Ramos (cell line): ENCODE measurements around the gene HSPA14.
"Not testable (repeated sequence)": the region's sequence is repeated elsewhere in the genome, so short reads cannot be mapped to it uniquely, and the experiment has no call there.

Experiments
- in situ Hi-C: fragments of 300-500 bp; cut with MboI; formaldehyde crosslinking; loops from one replicate; pipeline ENCODE4 v1.14.3; 2022; ENCODE audit warnings: low sequenced_read_pairs; ENCODE audit not compliant: unreplicated experiment

Gene HSPA14

GRCh38 chr10:14879124-14879927 lies 41.2 kb downstream of the HSPA14 start:
- in situ Hi-C loops, result no loop called here

GRCh38 chr10:14879928-14880193 lies 41.8 kb downstream of the HSPA14 start:
- in situ Hi-C loops, result no loop called here

- in situ Hi-C loops, result no loop called here
Observed at GRCh38 chr10:14880229-14880628, 42.1 kb downstream of the HSPA14 start.

GRCh38 chr10:14884082-14884481 lies 46.0 kb downstream of the HSPA14 start:
- in situ Hi-C loops, result no loop called here

GRCh38 chr10:14889318-14889717 lies 51.2 kb downstream of the HSPA14 start:
- in situ Hi-C loops, result no loop called here

- in situ Hi-C loops, result no loop called here
Observed at GRCh38 chr10:14891151-14891550, 53.0 kb downstream of the HSPA14 start.

- in situ Hi-C loops, result no loop called here
Observed at GRCh38 chr10:14904316-14904732, 66.2 kb downstream of the HSPA14 start.

GRCh38 chr10:14904864-14905263 lies 66.8 kb downstream of the HSPA14 start:
- in situ Hi-C loops, result no loop called here

- in situ Hi-C loops, result no loop called here
Observed at GRCh38 chr10:14905890-14906289, 67.8 kb downstream of the HSPA14 start.

GRCh38 chr10:14906765-14907164 lies 68.7 kb downstream of the HSPA14 start:
- in situ Hi-C loops, result no loop called here

GRCh38 chr10:14907591-14907990 lies 69.5 kb downstream of the HSPA14 start:
- in situ Hi-C loops, result not testable (repeated sequence)

- in situ Hi-C loops, result no loop called here
Observed at GRCh38 chr10:14909101-14909500, 71.0 kb downstream of the HSPA14 start.

- in situ Hi-C loops, result no loop called here
Observed at GRCh38 chr10:14910953-14911352, 72.8 kb downstream of the HSPA14 start.

- in situ Hi-C loops, result no loop called here
Observed at GRCh38 chr10:14911801-14912200, 73.7 kb downstream of the HSPA14 start.

GRCh38 chr10:14916600-14916999 lies 78.5 kb downstream of the HSPA14 start:
- in situ Hi-C loops, result no loop called here

GRCh38 chr10:14917827-14918226 lies 79.7 kb downstream of the HSPA14 start:
- in situ Hi-C loops, result no loop called here

- in situ Hi-C loops, result no loop called here
Observed at GRCh38 chr10:14918964-14919363, 80.9 kb downstream of the HSPA14 start.
